Measurements from ENCODE around the gene BEND2. TPM values are rescaled to one million over a fixed set of nuclear protein-coding genes. Genes with fewer than 3 reads are reported as not detected.

Gene BEND2
- total RNA-seq, 1 experiment from 2014 or later: not detected

DNA sequence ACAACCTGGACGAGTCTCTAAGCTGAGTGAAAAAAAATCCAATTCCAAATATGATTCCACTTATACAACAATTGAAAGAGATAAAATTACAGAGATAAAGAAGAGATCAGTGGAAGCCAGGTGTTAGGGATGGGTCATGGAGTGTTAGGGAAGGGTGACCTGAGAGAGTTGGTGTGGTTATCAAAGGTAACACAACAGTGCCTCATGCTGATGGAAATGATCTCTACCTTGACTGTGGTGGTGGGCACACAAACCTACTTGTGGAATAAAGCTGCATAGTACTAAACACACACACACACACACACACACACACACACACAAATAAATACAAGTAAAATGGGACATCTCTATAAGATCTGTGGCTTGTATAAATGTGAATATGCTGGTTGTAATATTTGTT is 26.0 kb downstream of the BEND2 start (continued):
- TF ChIP-seq TP53 (CRISPR knock-in tag; IDR thresholded peaks at IDR 0.05) (no peak), ZBTB43 (CRISPR knock-in tag; IDR thresholded peaks at IDR 0.05) (no peak), ZSCAN18 (CRISPR knock-in tag; IDR thresholded peaks at IDR 0.05) (no peak)
- TF ChIP-seq, protein P1, sequence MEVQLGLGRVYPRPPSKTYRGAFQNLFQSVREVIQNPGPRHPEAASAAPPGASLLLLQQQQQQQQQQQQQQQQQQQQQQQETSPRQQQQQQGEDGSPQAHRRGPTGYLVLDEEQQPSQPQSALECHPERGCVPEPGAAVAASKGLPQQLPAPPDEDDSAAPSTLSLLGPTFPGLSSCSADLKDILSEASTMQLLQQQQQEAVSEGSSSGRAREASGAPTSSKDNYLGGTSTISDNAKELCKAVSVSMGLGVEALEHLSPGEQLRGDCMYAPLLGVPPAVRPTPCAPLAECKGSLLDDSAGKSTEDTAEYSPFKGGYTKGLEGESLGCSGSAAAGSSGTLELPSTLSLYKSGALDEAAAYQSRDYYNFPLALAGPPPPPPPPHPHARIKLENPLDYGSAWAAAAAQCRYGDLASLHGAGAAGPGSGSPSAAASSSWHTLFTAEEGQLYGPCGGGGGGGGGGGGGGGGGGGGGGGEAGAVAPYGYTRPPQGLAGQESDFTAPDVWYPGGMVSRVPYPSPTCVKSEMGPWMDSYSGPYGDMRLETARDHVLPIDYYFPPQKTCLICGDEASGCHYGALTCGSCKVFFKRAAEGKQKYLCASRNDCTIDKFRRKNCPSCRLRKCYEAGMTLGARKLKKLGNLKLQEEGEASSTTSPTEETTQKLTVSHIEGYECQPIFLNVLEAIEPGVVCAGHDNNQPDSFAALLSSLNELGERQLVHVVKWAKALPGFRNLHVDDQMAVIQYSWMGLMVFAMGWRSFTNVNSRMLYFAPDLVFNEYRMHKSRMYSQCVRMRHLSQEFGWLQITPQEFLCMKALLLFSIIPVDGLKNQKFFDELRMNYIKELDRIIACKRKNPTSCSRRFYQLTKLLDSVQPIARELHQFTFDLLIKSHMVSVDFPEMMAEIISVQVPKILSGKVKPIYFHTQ (CRISPR knock-in tag; IDR thresholded peaks at IDR 0.05): no peak

- no peaks in the 10 kb centered on the region for H3K9me3 Mint-ChIP-seq
- CTCF ChIA-PET: no interaction called here
- no peak overlapping the region for H3K27ac Mint-ChIP-seq
- H3K27me3 Mint-ChIP-seq (ENCODE audit: low read depth): no peaks in the 10 kb centered on the region
- DNase-seq (ENCODE audit: low spot score) (no peak), ATAC-seq (no peak)
- H3K4me1 Mint-ChIP-seq: peaks cover 6% of the 10 kb centered on the region
- POLR2A ChIA-PET: no interaction called here
- no peaks in the 10 kb centered on the region for H3K36me3 Mint-ChIP-seq
- no peak overlapping the region for H3K4me3 Mint-ChIP-seq
- TF ChIP-seq ZNF425 (CRISPR knock-in tag; conservative IDR thresholded peaks at IDR 0.05) (no peak), USF1 (CRISPR knock-in tag; IDR thresholded peaks at IDR 0.05) (no peak), ZNF423 (CRISPR knock-in tag; IDR thresholded peaks at IDR 0.05) (no peak), ZNF317 (CRISPR knock-in tag; IDR thresholded peaks at IDR 0.05; ENCODE audit: borderline replicate concordance, low read depth) (no peak), CBFB (CRISPR knock-in tag; IDR thresholded peaks at IDR 0.05; ENCODE audit: low read depth) (no peak), ATF6 (CRISPR knock-in tag; IDR thresholded peaks at IDR 0.05) (no peak), CREB1 (CRISPR knock-in tag; IDR thresholded peaks at IDR 0.05) (no peak), ZNF396 (CRISPR knock-in tag; IDR thresholded peaks at IDR 0.05; ENCODE audit: borderline replicate concordance) (no peak), NFE2L1 (CRISPR knock-in tag; IDR thresholded peaks at IDR 0.05) (no peak), ETV6 (CRISPR knock-in tag; IDR thresholded peaks at IDR 0.05) (no peak), SOX15 (CRISPR knock-in tag; IDR thresholded peaks at IDR 0.05) (no peak), KAT7 (CRISPR knock-in tag; IDR thresholded peaks at IDR 0.05; ENCODE audit: borderline replicate concordance) (no peak), ZBTB43 (CRISPR knock-in tag; IDR thresholded peaks at IDR 0.05) (no peak), HMGA2 (CRISPR knock-in tag; IDR thresholded peaks at IDR 0.05) (no peak), USF2 (CRISPR knock-in tag; IDR thresholded peaks at IDR 0.05) (no peak)
- TF ChIP-seq, protein P2, sequence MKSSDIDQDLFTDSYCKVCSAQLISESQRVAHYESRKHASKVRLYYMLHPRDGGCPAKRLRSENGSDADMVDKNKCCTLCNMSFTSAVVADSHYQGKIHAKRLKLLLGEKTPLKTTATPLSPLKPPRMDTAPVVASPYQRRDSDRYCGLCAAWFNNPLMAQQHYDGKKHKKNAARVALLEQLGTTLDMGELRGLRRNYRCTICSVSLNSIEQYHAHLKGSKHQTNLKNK (CRISPR knock-in tag; IDR thresholded peaks at IDR 0.05): no peak
- TF ChIP-seq, protein P3, sequence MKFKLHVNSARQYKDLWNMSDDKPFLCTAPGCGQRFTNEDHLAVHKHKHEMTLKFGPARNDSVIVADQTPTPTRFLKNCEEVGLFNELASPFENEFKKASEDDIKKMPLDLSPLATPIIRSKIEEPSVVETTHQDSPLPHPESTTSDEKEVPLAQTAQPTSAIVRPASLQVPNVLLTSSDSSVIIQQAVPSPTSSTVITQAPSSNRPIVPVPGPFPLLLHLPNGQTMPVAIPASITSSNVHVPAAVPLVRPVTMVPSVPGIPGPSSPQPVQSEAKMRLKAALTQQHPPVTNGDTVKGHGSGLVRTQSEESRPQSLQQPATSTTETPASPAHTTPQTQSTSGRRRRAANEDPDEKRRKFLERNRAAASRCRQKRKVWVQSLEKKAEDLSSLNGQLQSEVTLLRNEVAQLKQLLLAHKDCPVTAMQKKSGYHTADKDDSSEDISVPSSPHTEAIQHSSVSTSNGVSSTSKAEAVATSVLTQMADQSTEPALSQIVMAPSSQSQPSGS (CRISPR knock-in tag; IDR thresholded peaks at IDR 0.05; ENCODE audit: borderline replicate concordance, low read depth): no peak
Measured at GRCh38 chrX:18179446-18179845, 41.2 kb downstream of the BEND2 start.

All from WTC11 (cell line).